Transverse colon (tissue), 4 donors: ENCODE data around the gene DESI1. TPM values are rescaled to one million over a fixed set of nuclear protein-coding genes. Genes with fewer than 3 reads are reported as not detected.
A peak's percentile ranks its signal among the peaks of the same experiment; 100 is the strongest.

Experiments
- DNase-seq: peaks from one replicate; pipeline ENCODE4 v3.0.0-alpha.2; 2019
- H3K27ac ChIP-seq, 4 donors: fragments of 200-600 bp; sonication (generic); 2 replicates each; pipeline ENCODE4 v1.5.1; 2016 to 2018; ENCODE audit warnings: inconsistent platforms in 4 of 4
- H3K27me3 ChIP-seq: fragments of 200-600 bp; sonication (generic); 2 replicates; pipeline ENCODE4 v1.5.1; 2017; ENCODE audit warnings: inconsistent platforms
- H3K36me3 ChIP-seq, 4 donors: fragments of 200-600 bp; sonication (generic); 2 replicates each; pipeline ENCODE4 v1.5.1; 2017 to 2019; ENCODE audit warnings: inconsistent platforms in 4 of 4
- H3K4me1 ChIP-seq, 4 donors: fragments of 200-600 bp; sonication (generic); 2 replicates each; pipeline ENCODE4 v1.5.1; 2017 to 2020; ENCODE audit warnings: inconsistent platforms in 4 of 4
- H3K4me3 ChIP-seq, 4 donors: fragments of 200-600 bp; sonication (generic); 1 replicate in 1 of 4; 2 replicates in 3 of 4; pipeline versions ENCODE4 v1.5.1 to v1.6.1; 2017 to 2019; ENCODE audit warnings: inconsistent platforms in 4 of 4
- H3K9me3 ChIP-seq, 2 donors: fragments of 200-600 bp; sonication (generic); 2 replicates each; pipeline ENCODE4 v1.5.1; 2017 to 2019; ENCODE audit warnings: inconsistent platforms in 2 of 2
- CTCF ChIP-seq, 5 experiments: fragments of 200-600 bp in 3 of 5; fragments of 450-650 bp in 2 of 5; sonication (generic) in 3 of 5; IDR thresholded peaks; 1 replicate in 2 of 5; 2 replicates in 3 of 5; pipeline ENCODE4 v1.5.1; 2016 to 2017; ENCODE audit warnings: antibody characterized with exemption in 5 of 5, inconsistent platforms in 3 of 5, mild to moderate bottlenecking in 2 of 5, moderate library complexity in 1 of 5
- EP300 ChIP-seq: sonication (generic); formaldehyde crosslinking; IDR thresholded peaks from one replicate; pipeline ENCODE4 v1.6.1; 2017; ENCODE audit warnings: antibody characterized with exemption, low read depth
- POLR2A ChIP-seq: fragments of 450-650 bp; IDR thresholded peaks from one replicate; pipeline ENCODE4 v1.6.1; 2016; ENCODE audit warnings: antibody characterized with exemption, mild to moderate bottlenecking, moderate library complexity
- POLR2AphosphoS5 ChIP-seq, 3 donors: sonication (generic); formaldehyde crosslinking; IDR thresholded peaks; one replicate each; pipeline ENCODE4 v1.6.1; 2016; ENCODE audit warnings: antibody characterized with exemption in 3 of 3
- WGBS, 2 donors: methylation state at CpG; one replicate each; pipeline ENCODE4 v1.1.5; 2018; ENCODE audit warnings: low coverage in 1 of 2; 5-methylcytosine and 5-hydroxymethylcytosine counted together
- in situ Hi-C, 4 donors: fragments of 200-750 bp; cut with MboI; loops; one replicate each; pipeline versions ENCODE4 v1.15.0 to v1.15.1; 2017; ENCODE audit warnings: low sequenced_read_pairs in 3 of 4, low pct_ligation_motif_present in 1 of 4, low pct_unique_long_range_greater_than_20kb in 1 of 4
- intact Hi-C: fragments of 100-400 bp; cut with DNase I; formaldehyde crosslinking; loops from one replicate; pipeline ENCODE4 v1.15.1; 2023; ENCODE audit warnings: low total_unique reads
- total RNA-seq, 4 donors: library from RNA; depleted of rRNA; stranded (reverse); fragments of >200 nt; gene quantifications; one replicate each; pipeline ENCODE4 v1.1.0, GENCODE V29; 2016

The DESI1 gene
- total RNA-seq, 4 donors from 2014 or later, result 13.5 to 27.6 (median 16.8) TPM

- peaks cover 0 to 4% (median 0%) of the 10 kb centered on the region in 4 donors for H3K36me3 ChIP-seq
- H3K4me3 ChIP-seq, result peak within 1 kb of the TSS; percentile 67 to 97 (median 76)
- TF ChIP-seq POLR2A (peak; percentile 99), CTCF (IDR thresholded peaks at IDR 0.05) (no peak), POLR2AphosphoS5 (IDR thresholded peaks at IDR 0.05) (peak; percentile 97 to 99 (median 99)), EP300 (peak; percentile 3)
- H3K27me3 ChIP-seq, result no peaks in the 10 kb centered on the region
- H3K27ac ChIP-seq, result peak within 1 kb of the TSS; percentile 86 to 91 (median 88)
- H3K9me3 ChIP-seq, result no peaks in the 10 kb centered on the region
- peak; percentile 100 for DNase-seq
- H3K4me1 ChIP-seq, result peaks cover 3 to 29% (median 12%) of the 10 kb centered on the region in 4 donors
- intact Hi-C loops, result no loop called here
- 0% methylated on average over 60 of the region's 61 CpGs; no CpG with 5 or more reads in 1 of the 2 donors for whole genome bisulfite sequencing, 2 donors
- in situ Hi-C loops, result no loop called here
Measured at GRCh38 chr22:41589391-41590241, 31.2 kb downstream of the DESI1 start, which contains the start of gene PMM1. PMM1 (minus strand) TSS chr22:41589840; CDS start chr22:41589805, 35 bp downstream.

GRCh38 chr22:41587347-41587723 lies 33.5 kb downstream of the DESI1 start:
- Histone ChIP-seq H3K9me3 (no peaks in the 10 kb centered on the region), H3K36me3 (peaks cover 0 to 21% (median 0%) of the 10 kb centered on the region in 4 donors), H3K27ac (peak overlapping the region; percentile 86 to 91 (median 88)), H3K4me1 (peaks cover 3 to 29% (median 12%) of the 10 kb centered on the region in 4 donors), H3K4me3 (peak overlapping the region in 1 of 4 donors; percentile 97), H3K27me3 (no peaks in the 10 kb centered on the region)
- no peak for TF ChIP-seq POLR2AphosphoS5 (IDR thresholded peaks at IDR 0.05)
- TF ChIP-seq POLR2A, result no peak
- TF ChIP-seq EP300, result no peak
- TF ChIP-seq CTCF (IDR thresholded peaks at IDR 0.05), result no peak
- 55 to 72% methylated on average over 5 to 7 of the region's 7 CpGs for WGBS, 2 donors
- in situ Hi-C loops (no loop called here), intact Hi-C loops (no loop called here)
- DNase-seq, result no peak

GRCh38 chr22:41585898-41586297 lies 34.9 kb downstream of the DESI1 start:
- 95 to 100% methylated on average over 1 to 7 of the region's 7 CpGs for WGBS, 2 donors

GRCh38 chr22:41584881-41585280 lies 36.0 kb downstream of the DESI1 start:
- Histone ChIP-seq H3K36me3 (peaks cover 0 to 23% (median under 1%) of the 10 kb centered on the region in 4 donors), H3K4me1 (peaks cover 3 to 22% (median 12%) of the 10 kb centered on the region in 4 donors), H3K27ac (no peak overlapping the region), H3K27me3 (no peaks in the 10 kb centered on the region), H3K9me3 (no peaks in the 10 kb centered on the region), H3K4me3 (no peak overlapping the region)
- no peak for TF ChIP-seq POLR2A
- TF ChIP-seq EP300, result no peak
- TF ChIP-seq CTCF (IDR thresholded peaks at IDR 0.05), result no peak
- TF ChIP-seq POLR2AphosphoS5 (IDR thresholded peaks at IDR 0.05), result no peak
- in situ Hi-C loops, result no loop called here
- DNase-seq, result no peak
- 89 to 100% methylated on average over 1 to 6 of the region's 6 CpGs for WGBS, 2 donors
- intact Hi-C loops, result no loop called here

More at GRCh38 chr22:41585898-41586297, 34.9 kb downstream of the DESI1 start:
- in situ Hi-C loops, result no loop called here
- no peak overlapping the region for H3K4me3 ChIP-seq
- H3K27me3 ChIP-seq, result no peaks in the 10 kb centered on the region
- TF ChIP-seq EP300 (no peak), POLR2A (no peak)
- intact Hi-C loops, result no loop called here
- no peak for DNase-seq
- no peaks in the 10 kb centered on the region for H3K9me3 ChIP-seq
- H3K36me3 ChIP-seq, result peaks cover 0 to 23% (median 0%) of the 10 kb centered on the region in 4 donors
- H3K27ac ChIP-seq, result no peak overlapping the region
- H3K4me1 ChIP-seq, result peaks cover 3 to 29% (median 12%) of the 10 kb centered on the region in 4 donors
